A673 (cell line): ENCODE results near the gene GNG12. TPM values are rescaled to one million over a fixed set of nuclear protein-coding genes. Genes with fewer than 3 reads are reported as not detected.
A peak's percentile ranks its signal among the peaks of the same experiment; 100 is the strongest.

ENCODE experiments used
- BruUV-seq: library from RNA; stranded (reverse); fragments of 400-500 nt; replicated peaks from 2 replicates; lab custom pipeline; 2021; lab: Mats Ljungman, UMichigan
- CTCF ChIA-PET: fragments of 300-600 bp; sonication (Branson Sonifier 250); formaldehyde crosslinking; loops from one replicate; lab custom pipeline; 2022; ENCODE audit warnings: antibody characterized with exemption; lab: Charles Lee
- POLR2A ChIA-PET: fragments of 300-600 bp; sonication (Branson Sonifier 250); formaldehyde crosslinking; loops from one replicate; lab custom pipeline; 2022; ENCODE audit warnings: antibody characterized with exemption; ENCODE audit not compliant: low non-redundant PET; lab: Charles Lee
- DNase-seq: peaks from one replicate; pipeline ENCODE4 v3.0.0-alpha.2; 2015; ENCODE audit warnings: low spot score
- H3K27ac ChIP-seq: fragments of 200-600 bp; sonication (generic); 2 replicates; pipeline ENCODE4 v1.5.1; 2016; ENCODE audit warnings: mixed run types, low read depth, mild to moderate bottlenecking, mixed read lengths, antibody characterized with exemption, low read length; ENCODE audit not compliant: poor library complexity, severe bottlenecking
- H3K27me3 ChIP-seq: fragments of 200-600 bp; sonication (generic); replicated peaks from 2 replicates; pipeline ENCODE4 v1.6.1; 2017; ENCODE audit warnings: mixed run types, low read depth, mild to moderate bottlenecking, mixed read lengths, antibody characterized with exemption, low read length; ENCODE audit not compliant: insufficient read depth, poor library complexity
- H3K36me3 ChIP-seq: fragments of 200-600 bp; sonication (generic); 2 replicates; pipeline ENCODE4 v1.6.1; 2016; ENCODE audit warnings: mixed run types, mild to moderate bottlenecking, mixed read lengths, antibody characterized with exemption, low read length; ENCODE audit not compliant: insufficient read depth, poor library complexity, severe bottlenecking
- H3K4me1 ChIP-seq: fragments of 200-600 bp; sonication (generic); 2 replicates; pipeline ENCODE4 v1.6.1; 2017; ENCODE audit warnings: mixed run types, mild to moderate bottlenecking, mixed read lengths, antibody characterized with exemption, low read length; ENCODE audit not compliant: insufficient read depth, poor library complexity, severe bottlenecking
- H3K4me3 ChIP-seq: fragments of 200-600 bp; sonication (generic); 2 replicates; pipeline ENCODE4 v1.5.1; 2016; ENCODE audit warnings: low read depth, mixed run types, mild to moderate bottlenecking, mixed read lengths, low read length; ENCODE audit not compliant: poor library complexity, severe bottlenecking
- H3K9me3 ChIP-seq: fragments of 200-600 bp; sonication (generic); 2 replicates; pipeline ENCODE4 v1.6.1; 2016; ENCODE audit warnings: mixed run types, low read depth, mild to moderate bottlenecking, mixed read lengths, antibody characterized with exemption, low read length; ENCODE audit not compliant: poor library complexity, severe bottlenecking
- CTCF ChIP-seq: fragments of 300-800, 200-600 bp; sonication (generic); conservative IDR thresholded peaks from 2 replicates; pipeline ENCODE4 v1.5.1; 2017; ENCODE audit warnings: low read depth, mild to moderate bottlenecking, antibody characterized with exemption, low read length, moderate library complexity, mixed read lengths
- EZH2 ChIP-seq: fragments of 200-600 bp; sonication (generic); IDR thresholded peaks from 2 replicates; pipeline ENCODE4 v1.6.1; 2017; ENCODE audit warnings: borderline replicate concordance, low read depth, mild to moderate bottlenecking, mixed read lengths, antibody characterized with exemption, low read length; ENCODE audit not compliant: poor library complexity, severe bottlenecking
- intact Hi-C: fragments of 100-400 bp; cut with micrococcal nuclease; formaldehyde crosslinking; loops from one replicate; pipeline ENCODE4 v1.10.0; 2022; ENCODE audit not compliant: unreplicated experiment
- total RNA-seq: library from RNA; stranded (reverse); gene quantifications from 2 replicates; pipeline ENCODE4 v1.2.3, GENCODE V29; 2021

Gene GNG12
- total RNA-seq, 1 experiment from 2014 or later: 54.8 TPM

DNA sequence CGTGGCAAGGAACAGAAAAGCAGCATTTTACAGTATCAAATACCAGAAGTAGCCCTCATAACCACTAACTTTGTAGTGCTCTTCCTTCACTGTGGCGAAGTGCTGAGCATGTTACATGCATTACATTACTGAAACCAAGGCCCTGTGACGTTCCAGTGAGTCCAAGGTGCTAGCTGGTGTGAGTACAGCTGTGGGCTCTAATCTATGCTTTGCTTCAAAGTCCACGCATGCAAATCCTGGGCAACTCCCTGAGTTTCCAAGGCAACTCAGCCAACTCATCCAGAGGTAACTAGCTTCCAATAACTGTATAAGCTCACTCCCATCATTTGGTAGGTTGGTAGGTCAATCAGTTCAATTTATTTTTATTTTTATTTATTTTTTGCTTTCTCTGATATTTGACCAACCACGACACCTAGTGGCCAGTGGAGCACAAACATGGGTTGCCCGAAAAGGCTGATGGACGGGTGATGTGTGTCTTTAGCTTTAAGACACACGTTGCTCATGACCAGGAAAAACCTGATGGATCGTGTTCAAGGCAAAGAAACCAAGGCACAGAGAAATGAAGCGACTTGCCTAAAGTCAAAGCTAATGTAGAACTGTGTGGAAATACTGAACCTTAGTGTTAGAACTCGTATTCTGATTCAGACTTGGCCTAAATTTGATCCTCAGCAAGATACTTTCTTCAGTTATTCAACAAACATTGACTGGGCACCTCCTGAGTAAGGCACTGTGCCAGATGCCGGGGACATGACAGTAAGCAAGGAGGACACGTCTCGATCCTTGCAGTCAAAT is 73.0 kb downstream of the GNG12 start:
- TF ChIP-seq EZH2 (no peak), CTCF (peak; percentile 92)
- Histone ChIP-seq H3K27me3 (no peaks in the 10 kb centered on the region), H3K9me3 (no peaks in the 10 kb centered on the region), H3K4me3 (no peak overlapping the region), H3K27ac (no peak overlapping the region), H3K36me3 (no peaks in the 10 kb centered on the region), H3K4me1 (no peaks in the 10 kb centered on the region)
- intact Hi-C loops: loop anchor here (1.0 to 2.0 kb wide), 3 partner anchors 73 to 225 kb away; no protein-coding TSS in a partner anchor
- peak; percentile 70 for DNase-seq
- BruUV-seq: no TSS peak
- CTCF ChIA-PET: interaction anchor here (0.6 to 1.9 kb wide), 15 partner anchors 9 to 526 kb away, joined by 3 to 20 read pairs (median 5); partner anchors contain the start of gene GADD45A
- POLR2A ChIA-PET: interaction anchor here (0.8 kb wide), 1 partner anchor 88 kb away, joined by 4 read pairs; no protein-coding TSS in a partner anchor

DNA sequence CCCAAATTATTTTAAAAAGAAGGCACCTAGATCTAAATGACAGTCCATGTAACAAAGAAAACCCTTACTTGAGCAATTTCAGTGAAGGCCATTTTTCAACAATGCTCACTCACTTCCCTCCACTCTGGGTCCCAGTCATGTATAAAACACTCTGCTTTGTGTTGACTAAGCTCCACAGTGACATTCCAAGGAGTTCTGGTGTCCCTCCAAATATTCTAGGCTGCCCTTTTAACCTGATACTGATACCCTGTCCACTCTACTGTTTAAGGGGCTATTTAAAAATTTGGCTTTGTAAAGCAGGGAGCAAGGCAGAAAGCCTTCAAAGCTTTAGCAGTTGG is 73.6 kb downstream of the GNG12 start:
- intact Hi-C loops: loop anchor here (1.0 to 2.0 kb wide), 3 partner anchors 73 to 224 kb away; no protein-coding TSS in a partner anchor

GRCh38 chr1:67759066-67759465 is 74.2 kb downstream of the GNG12 start:
- no peak overlapping the region for H3K4me3 ChIP-seq
- no TSS peak for BruUV-seq
- H3K9me3 ChIP-seq: no peaks in the 10 kb centered on the region
- ChIA-PET POLR2A (no interaction called here), CTCF (interaction anchor here (1.9 kb wide), 1 partner anchor 197 kb away, joined by 16 read pairs; no protein-coding TSS in a partner anchor)
- TF ChIP-seq CTCF (no peak), EZH2 (no peak)
- DNase-seq: no peak
- intact Hi-C loops: no loop called here
- H3K36me3 ChIP-seq: no peaks in the 10 kb centered on the region
- H3K27me3 ChIP-seq: no peaks in the 10 kb centered on the region
- H3K4me1 ChIP-seq: no peaks in the 10 kb centered on the region
- H3K27ac ChIP-seq: no peak overlapping the region

More for the DNA sequence above, 73.6 kb downstream of the GNG12 start:
- DNase-seq: no peak
- Histone ChIP-seq H3K4me1 (no peaks in the 10 kb centered on the region), H3K9me3 (no peaks in the 10 kb centered on the region), H3K4me3 (no peak overlapping the region), H3K27me3 (no peaks in the 10 kb centered on the region), H3K36me3 (no peaks in the 10 kb centered on the region), H3K27ac (no peak overlapping the region)
- POLR2A ChIA-PET: no interaction called here
- CTCF ChIA-PET: interaction anchor here (1.0 to 1.9 kb wide), 8 partner anchors 22 to 236 kb away, joined by 3 to 20 read pairs (median 10); partner anchors contain the start of gene GADD45A
- TF ChIP-seq CTCF: no peak
- no peak for TF ChIP-seq EZH2
- no TSS peak for BruUV-seq
